HEK293T (cell line): Measurements from ENCODE around the gene BPTF.

Experiments
- ARNT ChIP-seq: fragments of 450-650 bp; IDR thresholded peaks from 2 replicates; pipeline ENCODE4 v1.6.1; 2017; ENCODE audit warnings: mild to moderate bottlenecking
- BHLHE40 ChIP-seq: fragments of 450-650 bp; IDR thresholded peaks from 2 replicates; pipeline ENCODE4 v1.6.1; 2016; ENCODE audit warnings: mild to moderate bottlenecking, moderate library complexity, borderline replicate concordance
- CTBP1 ChIP-seq: fragments of 450-650 bp; IDR thresholded peaks from 2 replicates; pipeline ENCODE4 v1.6.1; 2016; ENCODE audit warnings: borderline replicate concordance
- FOXK2 ChIP-seq: fragments of 450-650 bp; IDR thresholded peaks from 2 replicates; pipeline ENCODE4 v1.6.1; 2016; ENCODE audit warnings: mild to moderate bottlenecking
- FOXM1 ChIP-seq: fragments of 450-650 bp; IDR thresholded peaks from 2 replicates; pipeline ENCODE4 v1.6.1; 2017; ENCODE audit warnings: mild to moderate bottlenecking, borderline replicate concordance
- HDGF ChIP-seq: fragments of 450-650 bp; IDR thresholded peaks from 2 replicates; pipeline ENCODE4 v1.6.1; 2017; ENCODE audit warnings: antibody characterized with exemption, borderline replicate concordance
- ZNF384 ChIP-seq: fragments of 450-650 bp; IDR thresholded peaks from 2 replicates; pipeline ENCODE4 v1.6.1; 2016

- TF ChIP-seq ZNF384 (no peak), HDGF (no peak), FOXM1 (no peak), CTBP1 (no peak), BHLHE40 (no peak), FOXK2 (no peak), ARNT (no peak)
These were observed 29.1 kb downstream of the BPTF start for GRCh38 chr17:67854378-67854777.
